ENCODE results near the gene C1orf87.

GRCh38 chr1:59994302-59995198 is 79.0 kb downstream of the C1orf87 start:
- TF ChIP-seq CTCF (IDR thresholded peaks at IDR 0.05; ENCODE audit: insufficient read depth, low read length, poor library complexity, severe bottlenecking) (no peak), EZH2phosphoT487 (conservative IDR thresholded peaks at IDR 0.05; ENCODE audit: low read length) (no peak)

Measured in SU-DHL-6 (cell line).